Panc1 (cell line): ENCODE results near the gene CYP27B1. TPM values are rescaled to one million over a fixed set of nuclear protein-coding genes. Genes with fewer than 3 reads are reported as not detected.

Experiments
- ATAC-seq: fragments of 200-7000 bp; cut with Tn5 transposase; 2 replicates; pipeline ENCODE4 v1.9.1; 2020; ENCODE audit warnings: mild to moderate bottlenecking, moderate library complexity
- BruUV-seq: library from RNA; stranded (reverse); fragments of 400-500 nt; replicated peaks from 2 replicates; lab custom pipeline; 2021; lab: Mats Ljungman, UMichigan
- CTCF ChIA-PET: fragments of 300-600 bp; sonication (Branson Sonifier 250); formaldehyde crosslinking; loops from one replicate; lab custom pipeline; 2022; ENCODE audit warnings: antibody characterized with exemption; lab: Charles Lee
- POLR2A ChIA-PET: fragments of 300-600 bp; sonication (Branson Sonifier 250); formaldehyde crosslinking; loops from one replicate; lab custom pipeline; 2022; ENCODE audit warnings: antibody characterized with exemption; lab: Charles Lee
- DNase-seq: peaks from one replicate; pipeline ENCODE4 v3.0.0-alpha.2; 2010; ENCODE audit warnings: low read depth, low spot score
- H3K27ac ChIP-seq: 2 replicates; pipeline ENCODE4 v1.5.1; 2011; ENCODE audit warnings: mild to moderate bottlenecking, low read length, inconsistent platforms
- H3K27me3 ChIP-seq: fragments of 200-500 bp; sonication (Bioruptor generic); 2 replicates; pipeline ENCODE4 v1.6.0; 2014; ENCODE audit warnings: low read length, inconsistent platforms; ENCODE audit not compliant: control insufficient read depth, insufficient read depth
- H3K36me3 ChIP-seq: fragments of 200-500 bp; sonication (Bioruptor generic); 2 replicates; pipeline ENCODE4 v1.5.1; 2014; ENCODE audit warnings: inconsistent platforms, mild to moderate bottlenecking, low read length, moderate library complexity; ENCODE audit not compliant: control insufficient read depth, insufficient read depth
- H3K4me1 ChIP-seq: 2 replicates; pipeline ENCODE4 v1.5.1; 2011; ENCODE audit warnings: inconsistent platforms, mild to moderate bottlenecking, low read length, moderate library complexity; ENCODE audit not compliant: control insufficient read depth, insufficient read depth
- H3K4me3 ChIP-seq, 2 experiments: 2 replicates each; pipeline ENCODE4 v1.5.1; 2011 to 2012; ENCODE audit warnings: low read depth in 2 of 2, low read length in 2 of 2, mild to moderate bottlenecking in 2 of 2, inconsistent platforms in 1 of 2, moderate library complexity in 1 of 2
- H3K9me3 ChIP-seq: fragments of 200-500 bp; sonication (Bioruptor generic); 2 replicates; pipeline ENCODE4 v1.5.1; 2014; ENCODE audit warnings: low read depth, mild to moderate bottlenecking, inconsistent platforms, low read length, moderate library complexity; ENCODE audit not compliant: control insufficient read depth, insufficient read depth
- CTCF ChIP-seq: fragments of 450-650 bp; IDR thresholded peaks from 2 replicates; pipeline ENCODE4 v1.5.1; 2017; ENCODE audit warnings: mild to moderate bottlenecking
- POLR2AphosphoS5 ChIP-seq: IDR thresholded peaks from 2 replicates; pipeline ENCODE4 v1.6.1; 2012; ENCODE audit warnings: mild to moderate bottlenecking, low read depth, low read length, moderate library complexity
- REST ChIP-seq, 2 experiments: IDR thresholded peaks; 2 replicates each; pipeline ENCODE4 v1.6.1; 2011 to 2012; ENCODE audit warnings: low read depth in 2 of 2, control low read depth in 1 of 2, low read length in 1 of 2, mild to moderate bottlenecking in 1 of 2, moderate library complexity in 1 of 2; ENCODE audit not compliant: insufficient read depth in 1 of 2
- SIN3A ChIP-seq: IDR thresholded peaks from 2 replicates; pipeline ENCODE4 v1.6.1; 2012; ENCODE audit warnings: low read depth, mild to moderate bottlenecking, low read length, moderate library complexity, borderline replicate concordance; ENCODE audit not compliant: insufficient read depth
- TCF7L2 ChIP-seq: IDR thresholded peaks from 2 replicates; pipeline ENCODE4 v1.6.1; 2011; ENCODE audit warnings: mild to moderate bottlenecking, low read depth, low read length, inconsistent platforms
- in situ Hi-C: cut with HindIII; loops from 2 replicates; pipeline ENCODE4 v1.10.0; 2016; ENCODE audit warnings: low sequenced_read_pairs, low pct_unique_long_range_greater_than_20kb
- intact Hi-C: fragments of 100-400 bp; cut with micrococcal nuclease; formaldehyde crosslinking; loops from one replicate; pipeline ENCODE4 v1.10.0; 2022; ENCODE audit not compliant: unreplicated experiment
- total RNA-seq: library from RNA; stranded (reverse); gene quantifications from one replicate; pipeline ENCODE4 v1.2.1, GENCODE V29; 2021; ENCODE audit not compliant: unreplicated experiment

Gene CYP27B1
- total RNA-seq, 1 experiment from 2014 or later = 4.0 TPM

GRCh38 chr12:57718641-57719528 is 48.0 kb downstream of the CYP27B1 start:
- Histone ChIP-seq H3K36me3 (no peaks in the 10 kb centered on the region; the same call in 1 of the 2 replicates), H3K4me1 (no peaks in the 10 kb centered on the region), H3K27ac (no peak overlapping the region), H3K9me3 (no peaks in the 10 kb centered on the region), H3K27me3 (no peaks in the 10 kb centered on the region), H3K4me3 (no peak overlapping the region)
- ChIA-PET CTCF (no interaction called here), POLR2A (no interaction called here)
- BruUV-seq = TSS peak; percentile 58
- ATAC-seq (no peak), DNase-seq (no peak)
- in situ Hi-C loops (no loop called here), intact Hi-C loops (no loop called here)
- TF ChIP-seq CTCF (no peak), POLR2AphosphoS5 (no peak), TCF7L2 (no peak), REST (IDR thresholded peaks at IDR 0.05; ENCODE audit: insufficient read depth in 1 of 2, low read depth in 2 of 2, low read length in 1 of 2) (no peak), SIN3A (no peak)

GRCh38 chr12:57717846-57718640 is 48.8 kb downstream of the CYP27B1 start:
- intact Hi-C loops (no loop called here), in situ Hi-C loops (no loop called here)
- Histone ChIP-seq H3K9me3 (no peaks in the 10 kb centered on the region), H3K36me3 (no peaks in the 10 kb centered on the region; the same call in 1 of the 2 replicates), H3K27me3 (no peaks in the 10 kb centered on the region), H3K27ac (no peak overlapping the region), H3K4me3 (no peak overlapping the region), H3K4me1 (no peaks in the 10 kb centered on the region)
- no TSS peak for BruUV-seq
- ChIA-PET CTCF (no interaction called here), POLR2A (no interaction called here)
- DNase-seq = no peak
- TF ChIP-seq SIN3A = no peak
- TF ChIP-seq CTCF = no peak
- TF ChIP-seq TCF7L2 = no peak
- no peak for TF ChIP-seq REST (IDR thresholded peaks at IDR 0.05; ENCODE audit: insufficient read depth in 1 of 2, low read depth in 2 of 2, low read length in 1 of 2)
- TF ChIP-seq POLR2AphosphoS5 = no peak
- ATAC-seq = no peak
